Measurements from ENCODE around the gene SPTBN1. TPM values are rescaled to one million over a fixed set of nuclear protein-coding genes. Genes with fewer than 3 reads are reported as not detected.

Gene SPTBN1
- total and polyA plus RNA-seq, 9 of the 15 experiments (the other 6 are each of a cell fraction or from before 2014, with no cell fraction given): 8.9 to 66.8 (median 31.4) TPM

GRCh38 chr2:54568876-54569321 is 112.8 kb downstream of the SPTBN1 start (continued):
- TF ChIP-seq LARP7 (IDR thresholded peaks at IDR 0.05) (no peak), MBD1 (CRISPR knock-in tag; IDR thresholded peaks at IDR 0.05) (no peak), ETV5 (CRISPR knock-in tag; IDR thresholded peaks at IDR 0.05; ENCODE audit: low read depth) (peak; percentile 56; the same call in 1 of the 2 replicates), TRIM24 (IDR thresholded peaks at IDR 0.05) (no peak), HDAC2 (IDR thresholded peaks at IDR 0.05) (0 out of 2 replicates have a peak, but pooled peaks have one; percentile 47), ZNF277 (CRISPR knock-in tag; IDR thresholded peaks at IDR 0.05; ENCODE audit: borderline replicate concordance) (no peak), SREBF1 (IDR thresholded peaks at IDR 0.05; ENCODE audit: borderline replicate concordance, low read depth, low read length) (no peak), E2F3 (CRISPR knock-in tag; IDR thresholded peaks at IDR 0.05) (no peak), NEUROD1 (IDR thresholded peaks at IDR 0.05; ENCODE audit: borderline replicate concordance, low read depth, low read length, partially characterized antibody) (no peak), MAZ (CRISPR knock-in tag; conservative IDR thresholded peaks at IDR 0.05 in 1 of 2, IDR thresholded peaks at IDR 0.05 in 1 of 2) (peak in 1 of 2 experiments; percentile 43; a peak in 1 of 4 replicates), ZNF398 (CRISPR knock-in tag; IDR thresholded peaks at IDR 0.05) (no peak), ZNF217 (CRISPR knock-in tag; IDR thresholded peaks at IDR 0.05) (no peak), NCOR1 (IDR thresholded peaks at IDR 0.05) (peak; percentile 31; the same call in 1 of the 2 replicates), TFAM (CRISPR knock-in tag; conservative IDR thresholded peaks at IDR 0.05) (no peak), PKNOX1 (IDR thresholded peaks at IDR 0.05) (0 out of 2 replicates have a peak, but pooled peaks have one; percentile 26), SMARCA4 (IDR thresholded peaks at IDR 0.05) (no peak), EGR1 (conservative IDR thresholded peaks at IDR 0.05) (no peak), RAD21 (CRISPR knock-in tag; conservative IDR thresholded peaks at IDR 0.05 in 1 of 2, IDR thresholded peaks at IDR 0.05 in 1 of 2) (no peak), PRPF4 (IDR thresholded peaks at IDR 0.05; ENCODE audit: insufficient read depth, low read depth, low read length, poor library complexity, severe bottlenecking) (no peak), MLX (CRISPR knock-in tag; conservative IDR thresholded peaks at IDR 0.05) (no peak), MAFF (IDR thresholded peaks at IDR 0.05; ENCODE audit: low read length) (no peak), SMARCC2 (IDR thresholded peaks at IDR 0.05; ENCODE audit: low read depth) (peak; percentile 70), KDM1A (IDR thresholded peaks at IDR 0.05) (peak; percentile 36 to 44; a peak in 2 of 4 replicates), ZNF224 (CRISPR knock-in tag; IDR thresholded peaks at IDR 0.05) (no peak)

Measured in K562 (cell line).